ENCODE data around the gene ACAD8.

Gene ACAD8

DNA sequence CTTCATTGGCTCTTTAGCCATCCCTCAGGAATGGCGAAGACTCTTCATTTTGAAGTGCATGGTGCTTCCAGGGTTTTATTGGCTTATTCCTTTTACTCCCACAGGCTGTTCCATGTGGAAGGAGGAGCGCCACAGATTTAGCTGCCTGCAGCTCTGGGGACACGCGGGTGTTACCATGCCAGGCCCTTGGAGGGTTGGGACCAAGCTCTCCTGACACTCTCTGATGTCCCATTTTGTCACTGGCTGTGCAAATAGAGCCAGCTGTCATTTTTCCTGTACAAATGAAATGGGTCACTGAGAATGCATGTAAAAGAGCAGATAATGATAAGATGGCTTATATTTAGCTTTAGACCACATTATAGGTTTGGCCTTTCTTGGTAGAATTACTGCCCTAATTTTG lies 9.5 kb upstream of the ACAD8 start:
- H3K9me2 ChIP-seq (replicated peaks; ENCODE audit: insufficient read depth, low read length), result no peaks in the 10 kb centered on the region
- H3K27ac ChIP-seq (ENCODE audit: low read depth, low read length), result no peak overlapping the region
- no peak overlapping the region for H2AFZ ChIP-seq (ENCODE audit: low read depth, low read length, severe bottlenecking)
- no peaks in the 10 kb centered on the region for H3K9me3 ChIP-seq (ENCODE audit: insufficient read depth, low read length)
- H4K20me1 ChIP-seq (ENCODE audit: low read depth, low read length), result no peaks in the 10 kb centered on the region
- no peaks in the 10 kb centered on the region for H3K79me2 ChIP-seq (ENCODE audit: insufficient read depth, low read length)
- no peaks in the 10 kb centered on the region for H3K27me3 ChIP-seq (ENCODE audit: low read length)
- no peaks in the 10 kb centered on the region for H3F3A ChIP-seq (ENCODE audit: insufficient read depth)
- no peaks in the 10 kb centered on the region for H3K36me3 ChIP-seq (ENCODE audit: low read length)
- no peak for TF ChIP-seq EZH2phosphoT487 (conservative IDR thresholded peaks at IDR 0.05; ENCODE audit: low read length)
- TF ChIP-seq, protein P1, sequence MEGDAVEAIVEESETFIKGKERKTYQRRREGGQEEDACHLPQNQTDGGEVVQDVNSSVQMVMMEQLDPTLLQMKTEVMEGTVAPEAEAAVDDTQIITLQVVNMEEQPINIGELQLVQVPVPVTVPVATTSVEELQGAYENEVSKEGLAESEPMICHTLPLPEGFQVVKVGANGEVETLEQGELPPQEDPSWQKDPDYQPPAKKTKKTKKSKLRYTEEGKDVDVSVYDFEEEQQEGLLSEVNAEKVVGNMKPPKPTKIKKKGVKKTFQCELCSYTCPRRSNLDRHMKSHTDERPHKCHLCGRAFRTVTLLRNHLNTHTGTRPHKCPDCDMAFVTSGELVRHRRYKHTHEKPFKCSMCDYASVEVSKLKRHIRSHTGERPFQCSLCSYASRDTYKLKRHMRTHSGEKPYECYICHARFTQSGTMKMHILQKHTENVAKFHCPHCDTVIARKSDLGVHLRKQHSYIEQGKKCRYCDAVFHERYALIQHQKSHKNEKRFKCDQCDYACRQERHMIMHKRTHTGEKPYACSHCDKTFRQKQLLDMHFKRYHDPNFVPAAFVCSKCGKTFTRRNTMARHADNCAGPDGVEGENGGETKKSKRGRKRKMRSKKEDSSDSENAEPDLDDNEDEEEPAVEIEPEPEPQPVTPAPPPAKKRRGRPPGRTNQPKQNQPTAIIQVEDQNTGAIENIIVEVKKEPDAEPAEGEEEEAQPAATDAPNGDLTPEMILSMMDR (IDR thresholded peaks at IDR 0.05; ENCODE audit: insufficient read depth, low read length, poor library complexity, severe bottlenecking), result no peak
- no peak overlapping the region for H3K4me3 ChIP-seq (ENCODE audit: insufficient read depth, low read length, poor library complexity, severe bottlenecking)
- H3K4me2 ChIP-seq (ENCODE audit: low read depth, low read length, poor library complexity, severe bottlenecking), result no peak overlapping the region
- H3K9ac ChIP-seq (ENCODE audit: low read length), result no peak overlapping the region

DNA sequence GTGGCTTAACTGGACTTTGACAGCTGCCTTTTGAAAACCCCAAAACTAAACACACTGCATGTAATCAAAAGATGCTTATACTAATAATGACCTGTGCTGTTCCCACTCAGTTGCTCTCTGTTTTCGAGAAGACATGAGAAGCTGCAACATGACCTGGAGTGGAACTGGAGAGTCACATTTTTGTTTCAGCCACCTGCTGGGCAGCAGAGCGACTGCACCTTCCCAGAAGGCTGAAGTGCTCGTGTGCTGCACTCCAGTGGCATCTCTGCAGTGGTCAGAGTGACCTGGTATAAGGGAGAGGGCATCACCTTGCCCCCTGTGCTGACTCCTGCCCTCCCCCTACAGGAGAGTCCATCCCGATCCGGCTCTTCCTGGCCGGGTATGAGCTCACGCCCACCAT lies 8.8 kb upstream of the ACAD8 start:
- Histone ChIP-seq H3K27ac (ENCODE audit: low read depth, low read length) (no peak overlapping the region), H3K9me3 (ENCODE audit: insufficient read depth, low read length) (no peaks in the 10 kb centered on the region), H3K9me2 (replicated peaks; ENCODE audit: insufficient read depth, low read length) (no peaks in the 10 kb centered on the region), H3K27me3 (ENCODE audit: low read length) (no peaks in the 10 kb centered on the region), H3K36me3 (ENCODE audit: low read length) (no peaks in the 10 kb centered on the region), H3F3A (ENCODE audit: insufficient read depth) (no peaks in the 10 kb centered on the region), H3K4me2 (ENCODE audit: low read depth, low read length, poor library complexity, severe bottlenecking) (no peak overlapping the region), H3K9ac (ENCODE audit: low read length) (no peak overlapping the region), H4K20me1 (ENCODE audit: low read depth, low read length) (no peaks in the 10 kb centered on the region), H3K4me3 (ENCODE audit: insufficient read depth, low read length, poor library complexity, severe bottlenecking) (no peak overlapping the region), H2AFZ (ENCODE audit: low read depth, low read length, severe bottlenecking) (no peak overlapping the region), H3K79me2 (ENCODE audit: insufficient read depth, low read length) (no peaks in the 10 kb centered on the region)
- TF ChIP-seq, protein P1 (IDR thresholded peaks at IDR 0.05; ENCODE audit: insufficient read depth, low read length, poor library complexity, severe bottlenecking), result no peak
- TF ChIP-seq EZH2phosphoT487 (conservative IDR thresholded peaks at IDR 0.05; ENCODE audit: low read length), result no peak

DNA sequence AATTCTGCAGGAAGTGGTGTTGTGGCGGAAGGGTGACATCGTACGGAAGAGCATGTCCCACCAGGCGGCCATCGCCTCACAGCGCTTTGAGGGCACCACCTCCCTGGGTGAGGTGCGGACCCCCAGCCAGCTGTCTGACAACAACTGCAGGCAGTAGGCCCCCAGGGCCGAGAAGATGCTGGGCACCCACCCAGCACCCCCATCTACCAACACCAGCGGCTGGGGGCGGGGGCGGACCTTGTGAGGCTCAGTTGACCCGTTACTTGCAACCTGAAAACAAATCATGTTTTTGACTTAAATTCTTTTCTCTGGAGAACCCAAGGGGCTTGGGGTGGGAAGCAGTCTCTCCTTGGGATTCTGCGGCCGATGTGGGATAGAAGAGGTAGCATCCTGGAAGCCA lies 7.9 kb upstream of the ACAD8 start:
- Histone ChIP-seq H3K36me3 (ENCODE audit: low read length) (no peaks in the 10 kb centered on the region), H3K79me2 (ENCODE audit: insufficient read depth, low read length) (no peaks in the 10 kb centered on the region), H3K4me2 (ENCODE audit: low read depth, low read length, poor library complexity, severe bottlenecking) (no peak overlapping the region), H4K20me1 (ENCODE audit: low read depth, low read length) (no peaks in the 10 kb centered on the region), H3K4me3 (ENCODE audit: insufficient read depth, low read length, poor library complexity, severe bottlenecking) (no peak overlapping the region), H3F3A (ENCODE audit: insufficient read depth) (no peaks in the 10 kb centered on the region), H2AFZ (ENCODE audit: low read depth, low read length, severe bottlenecking) (no peak overlapping the region), H3K27me3 (ENCODE audit: low read length) (no peaks in the 10 kb centered on the region), H3K9me2 (replicated peaks; ENCODE audit: insufficient read depth, low read length) (no peaks in the 10 kb centered on the region), H3K9ac (ENCODE audit: low read length) (no peak overlapping the region), H3K27ac (ENCODE audit: low read depth, low read length) (no peak overlapping the region), H3K9me3 (ENCODE audit: insufficient read depth, low read length) (no peaks in the 10 kb centered on the region)
- TF ChIP-seq, protein P1 (IDR thresholded peaks at IDR 0.05; ENCODE audit: insufficient read depth, low read length, poor library complexity, severe bottlenecking), result no peak
- TF ChIP-seq EZH2phosphoT487 (conservative IDR thresholded peaks at IDR 0.05; ENCODE audit: low read length), result no peak
